Body of pancreas (tissue), 4 donors: ENCODE data around the gene UTRN. TPM values are rescaled to one million over a fixed set of nuclear protein-coding genes. Genes with fewer than 3 reads are reported as not detected.

Experiments used
- ATAC-seq: fragments of 150-250 bp; one replicate; pipeline ENCODE4 v1.9.1; 2016
- DNase-seq, 4 donors: peaks; one replicate each; pipeline ENCODE4 v3.0.0-alpha.2; 2019
- H3K27ac ChIP-seq, 4 donors: fragments of 200-600 bp; sonication (generic); 1 replicate in 3 of 4; 2 replicates in 1 of 4; pipeline versions ENCODE4 v1.5.1 to v1.6.1; 2016 to 2019; ENCODE audit warnings: mild to moderate bottlenecking in 1 of 4, mixed read lengths in 1 of 4, moderate library complexity in 1 of 4
- H3K27me3 ChIP-seq, 2 donors: fragments of 200-600 bp; sonication (generic); one replicate each; pipeline ENCODE4 v1.6.0; 2016; ENCODE audit warnings: mild to moderate bottlenecking in 1 of 2
- H3K36me3 ChIP-seq, 2 donors: fragments of 200-600 bp; sonication (generic); replicated peaks in 1 of 2; 2 replicates each; pipeline ENCODE4 v1.5.1; 2016; ENCODE audit warnings: low read depth in 2 of 2; ENCODE audit not compliant: insufficient read depth in 1 of 2
- H3K4me1 ChIP-seq: fragments of 200-600 bp; sonication (generic); one replicate; pipeline ENCODE4 v1.6.0; 2016
- H3K4me3 ChIP-seq, 2 donors: fragments of 200-600 bp; sonication (generic); 1 replicate in 1 of 2; 2 replicates in 1 of 2; pipeline ENCODE4 v1.5.1; 2016 to 2019
- H3K9me3 ChIP-seq, 3 donors: fragments of 200-600 bp; sonication (generic); 1 replicate in 2 of 3; 2 replicates in 1 of 3; pipeline ENCODE4 v1.5.1; 2016
- CTCF ChIP-seq, 7 experiments: fragments of 450-650 bp in 4 of 7; fragments of 200-600 bp in 3 of 7; sonication (generic) in 3 of 7; IDR thresholded peaks; one replicate each; pipeline ENCODE4 v1.5.1; 2016 to 2019; ENCODE audit warnings: antibody characterized with exemption in 7 of 7
- POLR2A ChIP-seq, 3 donors: fragments of 450-650 bp; IDR thresholded peaks; one replicate each; pipeline ENCODE4 v1.6.1; 2016; ENCODE audit warnings: antibody characterized with exemption in 3 of 3, mild to moderate bottlenecking in 2 of 3
- WGBS, 2 donors: methylation state at CpG; one replicate each; pipeline ENCODE4 v1.1.5; 2017; 5-methylcytosine and 5-hydroxymethylcytosine counted together
- intact Hi-C: fragments of 100-400 bp; cut with DNase I; formaldehyde crosslinking; loops from one replicate; pipeline ENCODE4 v1.15.1; 2023
- total RNA-seq, 2 donors: library from RNA; depleted of rRNA; stranded (reverse); fragments of >200 nt; gene quantifications; one replicate each; pipeline ENCODE4 v1.1.0, GENCODE V29; 2016

Gene UTRN
- total RNA-seq, 2 donors from 2014 or later = 112 to 133 TPM

DNA sequence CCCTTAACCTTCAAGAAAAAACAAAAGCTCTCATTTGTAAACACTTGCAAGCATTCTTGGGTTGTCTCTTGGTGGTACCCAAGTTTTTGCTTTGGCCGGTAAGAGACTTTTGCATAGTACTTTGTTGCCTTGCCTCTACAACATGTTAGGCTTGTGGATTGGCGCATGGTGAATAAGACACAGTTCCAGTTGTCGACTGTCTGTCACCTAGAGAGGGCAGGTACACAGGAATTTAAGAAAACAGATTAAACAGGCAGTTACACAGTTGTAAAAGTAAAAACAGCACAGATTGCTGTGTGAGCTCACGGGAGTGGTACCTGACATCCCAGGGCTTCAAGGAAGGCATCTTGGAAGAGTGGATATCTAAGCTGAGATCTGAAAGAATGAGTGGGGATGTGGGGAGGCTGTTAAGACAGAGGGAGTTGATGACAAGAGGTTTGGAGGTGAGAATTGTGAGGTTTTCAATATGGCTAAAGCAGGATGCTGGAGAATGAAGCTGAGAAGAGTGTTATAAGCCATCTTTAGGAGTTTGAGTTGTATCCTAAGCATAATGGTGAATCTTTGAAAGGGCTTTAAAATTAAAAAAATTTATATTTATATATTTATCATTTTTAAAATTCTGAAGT, 19.2 kb downstream of the UTRN start:
- intact Hi-C loops = no loop called here
- no peak for DNase-seq
- H3K27me3 ChIP-seq = no peaks in the 10 kb centered on the region
- no peak for ATAC-seq
- peaks cover 11% of the 10 kb centered on the region for H3K4me1 ChIP-seq
- H3K9me3 ChIP-seq = no peaks in the 10 kb centered on the region
- no peak for TF ChIP-seq POLR2A (IDR thresholded peaks at IDR 0.05)
- TF ChIP-seq CTCF (IDR thresholded peaks at IDR 0.05) = no peak
- H3K36me3 ChIP-seq = no peaks in the 10 kb centered on the region
- H3K4me3 ChIP-seq = no peak overlapping the region
- H3K27ac ChIP-seq = no peak overlapping the region
- WGBS, 2 donors = 92 to 94% methylated on average over 4 of the region's 4 CpGs

- Histone ChIP-seq H3K36me3 (no peaks in the 10 kb centered on the region), H3K27ac (no peak overlapping the region), H3K9me3 (no peaks in the 10 kb centered on the region), H3K4me3 (no peak overlapping the region), H3K27me3 (no peaks in the 10 kb centered on the region), H3K4me1 (peaks cover 11% of the 10 kb centered on the region)
- intact Hi-C loops = no loop called here
- WGBS, 2 donors = 33 to 60% methylated on average over 1 of the region's 1 CpG
- no peak for ATAC-seq
- no peak for DNase-seq
- no peak for TF ChIP-seq CTCF (IDR thresholded peaks at IDR 0.05)
- no peak for TF ChIP-seq POLR2A (IDR thresholded peaks at IDR 0.05)
Observed at GRCh38 chr6:144305567-144305966, 20.4 kb downstream of the UTRN start.

- Histone ChIP-seq H3K4me1 (peaks cover 15% of the 10 kb centered on the region), H3K9me3 (no peaks in the 10 kb centered on the region), H3K36me3 (no peaks in the 10 kb centered on the region), H3K27ac (no peak overlapping the region), H3K27me3 (no peaks in the 10 kb centered on the region), H3K4me3 (no peak overlapping the region)
- DNase-seq (no peak), ATAC-seq (no peak)
- TF ChIP-seq CTCF (IDR thresholded peaks at IDR 0.05) = no peak
- TF ChIP-seq POLR2A (IDR thresholded peaks at IDR 0.05) = no peak
- intact Hi-C loops = no loop called here
- WGBS, 2 donors = 53 to 60% methylated on average over 3 of the region's 3 CpGs
Observed at GRCh38 chr6:144305985-144306384, 20.9 kb downstream of the UTRN start.

GRCh38 chr6:144307880-144308279, 22.7 kb downstream of the UTRN start:
- no peak for TF ChIP-seq POLR2A (IDR thresholded peaks at IDR 0.05)
- TF ChIP-seq CTCF (IDR thresholded peaks at IDR 0.05) = no peak
- WGBS, 2 donors = 91 to 94% methylated on average over 3 of the region's 3 CpGs
- H3K27me3 ChIP-seq = no peaks in the 10 kb centered on the region
- no peaks in the 10 kb centered on the region for H3K9me3 ChIP-seq
- intact Hi-C loops = no loop called here
- no peaks in the 10 kb centered on the region for H3K36me3 ChIP-seq
- no peak overlapping the region for H3K27ac ChIP-seq
- ATAC-seq = no peak
- H3K4me3 ChIP-seq = no peak overlapping the region
- DNase-seq = no peak
- peaks cover 18% of the 10 kb centered on the region for H3K4me1 ChIP-seq

DNA sequence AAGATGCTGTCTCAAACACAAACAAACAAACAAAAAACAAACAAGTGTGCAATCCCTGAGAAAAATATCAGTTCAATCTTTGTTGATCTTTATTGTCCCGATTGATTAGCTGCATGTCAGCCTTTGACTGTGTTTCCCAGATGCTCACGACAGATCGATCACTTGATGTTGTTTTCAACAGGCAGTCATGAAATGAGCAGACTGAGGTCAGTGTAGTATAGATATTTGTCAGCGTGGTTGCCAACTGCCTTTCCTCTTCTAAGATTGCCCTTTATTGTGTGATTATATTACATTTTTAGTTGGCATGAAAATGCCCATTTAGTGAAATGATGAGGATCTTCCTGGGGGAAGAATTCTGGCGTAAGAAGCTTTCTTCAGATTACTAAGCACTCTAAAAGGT, 25.6 kb downstream of the UTRN start:
- TF ChIP-seq CTCF (IDR thresholded peaks at IDR 0.05) (no peak), POLR2A (IDR thresholded peaks at IDR 0.05) (no peak)

More for the DNA sequence above, 25.6 kb downstream of the UTRN start:
- Histone ChIP-seq H3K9me3 (no peaks in the 10 kb centered on the region), H3K4me3 (no peak overlapping the region), H3K27me3 (no peaks in the 10 kb centered on the region), H3K36me3 (no peaks in the 10 kb centered on the region), H3K4me1 (peaks cover 42% of the 10 kb centered on the region), H3K27ac (peak overlapping the region in 1 of 4 donors; percentile 29)
- 30 to 41% methylated on average over 5 of the region's 5 CpGs for WGBS, 2 donors
- DNase-seq (no peak), ATAC-seq (no peak)
- intact Hi-C loops = no loop called here
